ENCODE measurements around the gene PPP1R1A.

Gene PPP1R1A

GRCh38 chr12:54571193-54572188, 17.0 kb downstream of the PPP1R1A start:
- ChIA-PET POLR2A (no interaction called here), CTCF (interaction anchor here (0.6 to 1.9 kb wide), 5 partner anchors 8 to 33 kb away, joined by 3 to 9 read pairs (median 4); no protein-coding TSS in a partner anchor)
- no peak for DNase-seq (ENCODE audit: low read depth, low spot score)

GRCh38 chr12:54569995-54570528, 18.4 kb downstream of the PPP1R1A start:
- no peak for DNase-seq (ENCODE audit: low read depth, low spot score)
- TF ChIP-seq CTCF (IDR thresholded peaks at IDR 0.05; ENCODE audit: insufficient read depth, low read length, missing control alignments) = no peak
- ChIA-PET CTCF (interaction anchor here (8.1 kb wide), 1 partner anchor 8 kb away, joined by 50 read pairs; no protein-coding TSS in a partner anchor), POLR2A (no interaction called here)
- no peak overlapping the region for H3K4me3 ChIP-seq (ENCODE audit: low read depth, low read length)

More at GRCh38 chr12:54571193-54572188, 17.0 kb downstream of the PPP1R1A start:
- H3K4me3 ChIP-seq (ENCODE audit: low read depth, low read length) = no peak overlapping the region
- TF ChIP-seq CTCF (IDR thresholded peaks at IDR 0.05; ENCODE audit: insufficient read depth, low read length, missing control alignments) = no peak

GRCh38 chr12:54569072-54569471, 19.4 kb downstream of the PPP1R1A start:
- TF ChIP-seq CTCF (IDR thresholded peaks at IDR 0.05; ENCODE audit: insufficient read depth, low read length, missing control alignments) = no peak
- ChIA-PET POLR2A (no interaction called here), CTCF (interaction anchor here (8.1 kb wide), 1 partner anchor 9 kb away, joined by 50 read pairs; no protein-coding TSS in a partner anchor)
- no peak overlapping the region for H3K4me3 ChIP-seq (ENCODE audit: low read depth, low read length)
- DNase-seq (ENCODE audit: low read depth, low spot score) = no peak

- no peak overlapping the region for H3K4me3 ChIP-seq (ENCODE audit: low read depth, low read length)
- no peak for DNase-seq (ENCODE audit: low read depth, low spot score)
- no peak for TF ChIP-seq CTCF (IDR thresholded peaks at IDR 0.05; ENCODE audit: insufficient read depth, low read length, missing control alignments)
- POLR2A ChIA-PET = no interaction called here
- CTCF ChIA-PET = interaction anchor here (1.2 to 8.1 kb wide), 4 partner anchors 12 to 167 kb away, joined by 3 to 50 read pairs (median 3); partner anchors contain the start of gene PDE1B
Measured at GRCh38 chr12:54566792-54567191, 21.7 kb downstream of the PPP1R1A start.

- no peak overlapping the region for H3K4me3 ChIP-seq (ENCODE audit: low read depth, low read length)
- TF ChIP-seq CTCF (IDR thresholded peaks at IDR 0.05; ENCODE audit: insufficient read depth, low read length, missing control alignments) = no peak
- CTCF ChIA-PET = interaction anchor here (1.2 to 8.1 kb wide), 4 partner anchors 12 to 166 kb away, joined by 3 to 50 read pairs (median 3); partner anchors contain the start of gene PDE1B
- DNase-seq (ENCODE audit: low read depth, low spot score) = no peak
- POLR2A ChIA-PET = no interaction called here
Measured at GRCh38 chr12:54565986-54566544, 22.4 kb downstream of the PPP1R1A start.
